Kidney capillary endothelial cell (primary cell): ENCODE measurements around the gene BLTP2.
A peak's percentile ranks its signal among the peaks of the same experiment; 100 is the strongest.
"Not testable (repeated sequence)": the region's sequence is repeated elsewhere in the genome, so short reads cannot be mapped to it uniquely, and the experiment has no call there.

Source experiments
- DNase-seq: peaks from one replicate; pipeline ENCODE4 v3.0.0-alpha.2; 2018; ENCODE audit warnings: low spot score

BLTP2 gene

GRCh38 chr17:28646039-28646754 lies 1.2 kb upstream of the BLTP2 start:
- DNase-seq = peak; percentile 4

- peak; percentile 2 for DNase-seq
Measured at GRCh38 chr17:28645576-28645939, 600 bp upstream of the BLTP2 start.

- peak; percentile 58 for DNase-seq
Measured at GRCh38 chr17:28643983-28644786, 773 bp downstream of the BLTP2 start.

- DNase-seq = no peak
Measured at GRCh38 chr17:28641579-28641978, 3.4 kb downstream of the BLTP2 start.

- DNase-seq = no peak
Measured at GRCh38 chr17:28635506-28635905, 9.5 kb downstream of the BLTP2 start.

- DNase-seq = no peak
Measured at GRCh38 chr17:28634206-28634865, 10.6 kb downstream of the BLTP2 start.

GRCh38 chr17:28626818-28627217 lies 18.1 kb downstream of the BLTP2 start:
- DNase-seq = no peak

GRCh38 chr17:28624148-28624547 lies 20.8 kb downstream of the BLTP2 start:
- DNase-seq = no peak

- DNase-seq = no peak
Measured at GRCh38 chr17:28623696-28624095, 21.3 kb downstream of the BLTP2 start.

- no peak for DNase-seq
Measured at GRCh38 chr17:28622186-28622585, 22.8 kb downstream of the BLTP2 start.

- no peak for DNase-seq
Measured at GRCh38 chr17:28620010-28620409, 24.9 kb downstream of the BLTP2 start.

- DNase-seq = no peak
Measured at GRCh38 chr17:28618464-28618863, 26.5 kb downstream of the BLTP2 start.

GRCh38 chr17:28616281-28616680 lies 28.7 kb downstream of the BLTP2 start:
- DNase-seq = no peak

- DNase-seq = no peak
Measured at GRCh38 chr17:28615260-28615940, 29.6 kb downstream of the BLTP2 start.

- no peak for DNase-seq
Measured at GRCh38 chr17:28613931-28614381, 31.0 kb downstream of the BLTP2 start, which contains the start of gene RSKR. Gene RSKR, minus strand, starts transcription at chr17:28614185. Its CDS starts 24 bp downstream, at chr17:28614161.

- peak; percentile 21 for DNase-seq
Measured at GRCh38 chr17:28612936-28613872, 31.8 kb downstream of the BLTP2 start.

- DNase-seq = no peak
Measured at GRCh38 chr17:28612531-28612930, 32.4 kb downstream of the BLTP2 start.

GRCh38 chr17:28610376-28610775 lies 34.6 kb downstream of the BLTP2 start:
- no peak for DNase-seq

GRCh38 chr17:28604031-28604430 lies 40.9 kb downstream of the BLTP2 start:
- not testable (repeated sequence) for DNase-seq

- DNase-seq = peak; percentile 96
Measured at GRCh38 chr17:28599311-28600184, 45.4 kb downstream of the BLTP2 start.
